Measurements from ENCODE around the gene KLHL6. TPM values are rescaled to one million over a fixed set of nuclear protein-coding genes. Genes with fewer than 3 reads are reported as not detected.

The KLHL6 gene
- total and polyA plus RNA-seq, 2 of the 8 experiments (the other 6 are each of a cell fraction or from before 2014, with no cell fraction given) = 0.05 TPM; not detected in 1

GRCh38 chr3:183490211-183490601 lies 65.3 kb downstream of the KLHL6 start:
- Histone ChIP-seq H3K36me3 (ENCODE audit: control insufficient read depth in 2 of 4, insufficient read depth in 4 of 4, low read length in 3 of 4) (no peaks in the 10 kb centered on the region), H4K5ac (ENCODE audit: insufficient read length, low read depth, low read length) (no peak overlapping the region), H3K27ac (ENCODE audit: low read depth, low read length) (no peak overlapping the region), H4K8ac (ENCODE audit: extremely low read depth, insufficient read depth, low read length) (no peak overlapping the region), H4K20me1 (replicated peaks in 1 of 2; ENCODE audit: control insufficient read depth in 1 of 2, insufficient read depth in 2 of 2, low read length in 2 of 2) (no peaks in the 10 kb centered on the region), H3K4ac (replicated peaks; ENCODE audit: insufficient read length, low read depth, low read length) (no peak overlapping the region), H3K9me3 (ENCODE audit: insufficient read depth in 2 of 2, low read depth in 1 of 2, low read length in 1 of 2) (no peaks in the 10 kb centered on the region), H3K79me2 (ENCODE audit: control insufficient read depth in 1 of 2, insufficient read depth in 2 of 2, low read length in 2 of 2) (no peaks in the 10 kb centered on the region), H3K23ac (ENCODE audit: insufficient read length) (no peak overlapping the region), H3K14ac (ENCODE audit: insufficient read length) (no peak overlapping the region), H3K4me3 (ENCODE audit: extremely low read depth in 1 of 4, insufficient read depth in 2 of 4, low read depth in 3 of 4, low read length in 4 of 4) (no peak overlapping the region), H3K9ac (replicated peaks in 1 of 4; ENCODE audit: extremely low read depth in 1 of 4, low read depth in 3 of 4, low read length in 3 of 4) (no peak overlapping the region), H2AK5ac (ENCODE audit: low read depth, low read length) (no peak overlapping the region), H3K18ac (ENCODE audit: extremely low read depth, low read length) (no peak overlapping the region), H3K23me2 (ENCODE audit: low read depth, low read length) (no peaks in the 10 kb centered on the region), H3K56ac (replicated peaks; ENCODE audit: insufficient read length, low read depth, low read length) (no peak overlapping the region), H3K27me3 (replicated peaks in 1 of 4; ENCODE audit: control insufficient read depth in 3 of 4, extremely low read depth in 1 of 4, insufficient read depth in 3 of 4, low read length in 3 of 4) (no peaks in the 10 kb centered on the region; a peak in 1 of 7 replicates), H2BK15ac (ENCODE audit: low read length) (no peak overlapping the region), H3K79me1 (ENCODE audit: low read depth, low read length) (no peaks in the 10 kb centered on the region), H2AFZ (ENCODE audit: low read length) (no peak overlapping the region), H2BK5ac (ENCODE audit: low read depth, low read length) (peak overlapping the region; percentile 11; the same call in 1 of the 2 replicates), H2BK12ac (ENCODE audit: low read depth, low read length) (peak overlapping the region; percentile 78; the same call in 1 of the 2 replicates), H4K91ac (replicated peaks; ENCODE audit: insufficient read length, low read length) (no peak overlapping the region), H3K4me2 (ENCODE audit: insufficient read depth in 1 of 2, low read depth in 2 of 2, low read length in 2 of 2) (no peak overlapping the region), H2BK20ac (ENCODE audit: low read length) (no peak overlapping the region; the same call in 1 of the 2 replicates), H3K4me1 (replicated peaks in 1 of 4; ENCODE audit: control insufficient read depth in 3 of 4, insufficient read depth in 4 of 4, low read length in 3 of 4) (peaks cover 0 to 12% (median 8%) of the 10 kb centered on the region in 4 experiments; a peak in 5 of 7 replicates), H2BK120ac (replicated peaks; ENCODE audit: low read depth, low read length) (no peak overlapping the region)
- POLR2A ChIA-PET (ENCODE audit: partially characterized antibody) = interaction anchor here (0.9 to 1.5 kb wide), 3 partner anchors 21 to 226 kb away, joined by 3 to 4 read pairs (median 3); no protein-coding TSS in a partner anchor
- WGBS, 2 experiments (ENCODE audit: extremely low coverage in 1 of 2, insufficient coverage in 1 of 2, insufficient read length in 1 of 2, insufficient replicate concordance in 2 of 2, low coverage in 1 of 2, low lambda C conversion rate in 2 of 2, missing lambda C conversion rate in 1 of 2) = 88% methylated on average over 9 of the region's 9 CpGs; no CpG with 5 or more reads in 1 of the 2 experiments
- FAIRE-seq (no peak), DNase-seq (ENCODE audit: low read depth in 1 of 2, low spot score in 2 of 2) (peak in 1 of 2 experiments; percentile 44)
- no peak for TF ChIP-seq POLR2AphosphoS5 (IDR thresholded peaks at IDR 0.05; ENCODE audit: low read depth, low read length)
- TF ChIP-seq JUN (IDR thresholded peaks at IDR 0.05; ENCODE audit: low read depth, low read length) = no peak
- no peak for TF ChIP-seq CTBP2 (IDR thresholded peaks at IDR 0.05; ENCODE audit: borderline replicate concordance, insufficient read depth, insufficient read length, low read length)
- TF ChIP-seq SIN3A (conservative IDR thresholded peaks at IDR 0.05 in 1 of 2, IDR thresholded peaks at IDR 0.05 in 1 of 2; ENCODE audit: low read depth in 1 of 2, low read length in 2 of 2) = no peak
- no peak for TF ChIP-seq BRCA1 (IDR thresholded peaks at IDR 0.05; ENCODE audit: low read depth, low read length)
- no peak for TF ChIP-seq TEAD4 (IDR thresholded peaks at IDR 0.05; ENCODE audit: low read depth, low read length)
- TF ChIP-seq GTF2F1 (IDR thresholded peaks at IDR 0.05; ENCODE audit: borderline replicate concordance, low read depth, low read length) = no peak
- no peak for TF ChIP-seq CBX8 (IDR thresholded peaks at IDR 0.05; ENCODE audit: borderline replicate concordance, low read depth, low read length)
- CTCF ChIA-PET (ENCODE audit: partially characterized antibody) = interaction anchor here (0.5 to 5.6 kb wide), 7 partner anchors 11 to 112 kb away, joined by 3 to 46 read pairs (median 4); no protein-coding TSS in a partner anchor
